MM.1S (cell line): Measurements from ENCODE around the gene SLC9A5.

Experiments
- EZH2 ChIP-seq: fragments of 300-600 bp; sonication (generic); optimal IDR thresholded peaks from 2 replicates; pipeline ENCODE3; 2017; ENCODE audit warnings: low read depth, mild to moderate bottlenecking, antibody characterized with exemption, low read length, mixed read lengths
- EZH2phosphoT487 ChIP-seq: fragments of 300-600 bp; sonication (generic); IDR thresholded peaks from 2 replicates; pipeline ENCODE4 v1.6.1; 2018; ENCODE audit warnings: antibody characterized with exemption, low read length
- TF ChIP-seq, protein P1 (sequence below): fragments of 300-600 bp; sonication (generic); IDR thresholded peaks from 2 replicates; pipeline ENCODE4 v1.5.1; 2016; ENCODE audit warnings: antibody characterized with exemption, low read length, mixed read lengths

DNA sequence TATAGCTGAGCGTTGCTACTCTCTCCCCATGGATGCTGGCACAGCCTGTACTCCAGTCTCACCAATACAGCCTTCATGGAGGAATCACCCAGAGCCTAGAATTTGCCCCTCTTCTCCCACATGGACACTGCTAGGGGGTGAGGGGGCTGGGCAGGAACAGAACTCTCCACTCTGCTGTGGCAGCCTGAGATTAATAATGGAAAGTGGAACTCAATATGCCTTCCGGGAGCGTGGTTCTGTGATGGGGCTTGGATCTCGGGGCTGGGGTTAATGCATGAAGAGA, 1.2 kb downstream of the SLC9A5 start:
- TF ChIP-seq, protein P1, sequence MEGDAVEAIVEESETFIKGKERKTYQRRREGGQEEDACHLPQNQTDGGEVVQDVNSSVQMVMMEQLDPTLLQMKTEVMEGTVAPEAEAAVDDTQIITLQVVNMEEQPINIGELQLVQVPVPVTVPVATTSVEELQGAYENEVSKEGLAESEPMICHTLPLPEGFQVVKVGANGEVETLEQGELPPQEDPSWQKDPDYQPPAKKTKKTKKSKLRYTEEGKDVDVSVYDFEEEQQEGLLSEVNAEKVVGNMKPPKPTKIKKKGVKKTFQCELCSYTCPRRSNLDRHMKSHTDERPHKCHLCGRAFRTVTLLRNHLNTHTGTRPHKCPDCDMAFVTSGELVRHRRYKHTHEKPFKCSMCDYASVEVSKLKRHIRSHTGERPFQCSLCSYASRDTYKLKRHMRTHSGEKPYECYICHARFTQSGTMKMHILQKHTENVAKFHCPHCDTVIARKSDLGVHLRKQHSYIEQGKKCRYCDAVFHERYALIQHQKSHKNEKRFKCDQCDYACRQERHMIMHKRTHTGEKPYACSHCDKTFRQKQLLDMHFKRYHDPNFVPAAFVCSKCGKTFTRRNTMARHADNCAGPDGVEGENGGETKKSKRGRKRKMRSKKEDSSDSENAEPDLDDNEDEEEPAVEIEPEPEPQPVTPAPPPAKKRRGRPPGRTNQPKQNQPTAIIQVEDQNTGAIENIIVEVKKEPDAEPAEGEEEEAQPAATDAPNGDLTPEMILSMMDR: no peak
- TF ChIP-seq EZH2: no peak
- no peak for TF ChIP-seq EZH2phosphoT487
